ENCODE data around the gene KIDINS220. TPM values are rescaled to one million over a fixed set of nuclear protein-coding genes. Genes with fewer than 3 reads are reported as not detected.
A peak's percentile ranks its signal among the peaks of the same experiment; 100 is the strongest.

Gene KIDINS220
- total RNA-seq, 1 experiment from 2014 or later: 20.1 TPM

GRCh38 chr2:8680822-8681760, 156.3 kb downstream of the KIDINS220 start:
- TF ChIP-seq POLR2A (IDR thresholded peaks at IDR 0.05; ENCODE audit: borderline replicate concordance, extremely low read depth, insufficient read depth, insufficient read length) (peak; percentile 0), MAX (IDR thresholded peaks at IDR 0.05) (no peak)
- Histone ChIP-seq H3K36me3 (ENCODE audit: control insufficient read depth in 1 of 2, insufficient read depth in 2 of 2, low read length in 2 of 2) (peaks cover 2 to 11% of the 10 kb centered on the region in 2 experiments; a peak in 2 of 4 replicates), H3K4me2 (ENCODE audit: low read length) (peak overlapping the region; percentile 87), H3K9ac (ENCODE audit: low read length) (peak overlapping the region; percentile 75), H3K4me1 (ENCODE audit: control insufficient read depth in 1 of 2, insufficient read depth in 2 of 2, low read length in 2 of 2) (peaks cover 19 to 65% of the 10 kb centered on the region in 2 experiments), H3K9me2 (ENCODE audit: insufficient read depth) (no peaks in the 10 kb centered on the region), H3K27ac (ENCODE audit: low read depth, low read length) (peak overlapping the region; percentile 97), H2AFZ (ENCODE audit: low read depth, low read length, poor library complexity, severe bottlenecking) (no peak overlapping the region), H3K27me3 (ENCODE audit: insufficient read depth, low read length) (no peaks in the 10 kb centered on the region), H3K9me3 (ENCODE audit: control insufficient read depth in 1 of 2, insufficient read depth in 1 of 2, low read depth in 1 of 2, low read length in 2 of 2) (no peaks in the 10 kb centered on the region), H4K20me1 (ENCODE audit: insufficient read depth) (peaks cover 5% of the 10 kb centered on the region; the same call in 1 of the 2 replicates), H3K4me3 (replicated peaks in 1 of 2; ENCODE audit: low read depth in 1 of 2, low read length in 2 of 2) (peak overlapping the region; percentile 60 to 64), H3K79me2 (ENCODE audit: insufficient read depth, low read length) (peaks cover 31% of the 10 kb centered on the region)
- ChIA-PET CTCF (interaction anchor here (0.9 to 1.6 kb wide), 6 partner anchors 12 to 1254 kb away, joined by 3 to 5 read pairs (median 4); no protein-coding TSS in a partner anchor), RAD21 (ENCODE audit: low non-redundant PET in 1 of 2, low total read pairs in 2 of 2, uncharacterized antibody in 2 of 2, unreplicated experiment in 2 of 2) (interaction anchor here (0.7 to 1.5 kb wide), 5 partner anchors 19 to 101 kb away, joined by 3 to 5 read pairs (median 4); no protein-coding TSS in a partner anchor), POLR2A (interaction anchor here (0.7 to 3.5 kb wide), 33 partner anchors 10 to 1254 kb away, joined by 3 to 26 read pairs (median 4); no protein-coding TSS in a partner anchor)
- BruUV-seq (replicated peaks): no TSS peak
- no peak for ATAC-seq
- DNase-seq (ENCODE audit: low read depth, low spot score): peak; percentile 48
- intact Hi-C loops (cut with micrococcal nuclease): loop anchor here (1.0 to 10.0 kb wide), 4 partner anchors 53 to 1584 kb away; no protein-coding TSS in a partner anchor

GRCh38 chr2:8679827-8680731, 157.3 kb downstream of the KIDINS220 start:
- Histone ChIP-seq H3K9me3 (ENCODE audit: control insufficient read depth in 1 of 2, insufficient read depth in 1 of 2, low read depth in 1 of 2, low read length in 2 of 2) (no peaks in the 10 kb centered on the region), H3K27ac (ENCODE audit: low read depth, low read length) (peak overlapping the region; percentile 97), H3K36me3 (ENCODE audit: control insufficient read depth in 1 of 2, insufficient read depth in 2 of 2, low read length in 2 of 2) (peaks cover 2 to 11% of the 10 kb centered on the region in 2 experiments; a peak in 2 of 4 replicates), H3K4me3 (replicated peaks in 1 of 2; ENCODE audit: low read depth in 1 of 2, low read length in 2 of 2) (peak overlapping the region; percentile 60 to 64), H3K27me3 (ENCODE audit: insufficient read depth, low read length) (no peaks in the 10 kb centered on the region), H3K4me1 (ENCODE audit: control insufficient read depth in 1 of 2, insufficient read depth in 2 of 2, low read length in 2 of 2) (peaks cover 21 to 60% of the 10 kb centered on the region in 2 experiments), H3K9me2 (ENCODE audit: insufficient read depth) (no peaks in the 10 kb centered on the region), H3K79me2 (ENCODE audit: insufficient read depth, low read length) (peaks cover 31% of the 10 kb centered on the region), H3K9ac (ENCODE audit: low read length) (peak overlapping the region; percentile 75), H2AFZ (ENCODE audit: low read depth, low read length, poor library complexity, severe bottlenecking) (no peak overlapping the region), H3K4me2 (ENCODE audit: low read length) (peak overlapping the region; percentile 87), H4K20me1 (ENCODE audit: insufficient read depth) (peaks cover 5% of the 10 kb centered on the region; the same call in 1 of the 2 replicates)
- intact Hi-C loops (cut with micrococcal nuclease): loop anchor here (1.0 to 10.0 kb wide), 5 partner anchors 17 to 1583 kb away; no protein-coding TSS in a partner anchor
- DNase-seq (ENCODE audit: low read depth, low spot score) (peak; percentile 88), ATAC-seq (peak; percentile 13)
- RAD21 ChIA-PET (ENCODE audit: low non-redundant PET in 1 of 2, low total read pairs in 2 of 2, uncharacterized antibody in 2 of 2, unreplicated experiment in 2 of 2): interaction anchor here (0.6 to 1.5 kb wide), 4 partner anchors 51 to 554 kb away, joined by 3 to 4 read pairs (median 4); no protein-coding TSS in a partner anchor
- CTCF ChIA-PET: interaction anchor here (0.9 to 1.6 kb wide), 5 partner anchors 13 to 1253 kb away, joined by 3 to 5 read pairs (median 3); no protein-coding TSS in a partner anchor
- BruUV-seq (replicated peaks): TSS peak; percentile 81
- peak; percentile 56 for TF ChIP-seq TCF7L2 (IDR thresholded peaks at IDR 0.05; ENCODE audit: borderline replicate concordance, extremely low read depth, insufficient read depth, insufficient read length)
- TF ChIP-seq POLR2AphosphoS5 (IDR thresholded peaks at IDR 0.05; ENCODE audit: low read depth, low read length): peak; percentile 98
- TF ChIP-seq JUND (IDR thresholded peaks at IDR 0.05): no peak
- peak; percentile 19 for TF ChIP-seq POLR2A (IDR thresholded peaks at IDR 0.05; ENCODE audit: borderline replicate concordance, extremely low read depth, insufficient read depth, insufficient read length)
- POLR2A ChIA-PET: interaction anchor here (1.0 to 3.5 kb wide), 10 partner anchors 10 to 365 kb away, joined by 3 to 26 read pairs (median 4); no protein-coding TSS in a partner anchor
